GM23338 (cell line): Measurements from ENCODE around the gene ID3. TPM values are rescaled to one million over a fixed set of nuclear protein-coding genes. Genes with fewer than 3 reads are reported as not detected.

Source experiments
- ATAC-seq: fragments of 200-7000 bp; cut with Tn5 transposase; 3 replicates; pipeline ENCODE4 v1.9.1; 2020
- DNase-seq: peaks from one replicate; pipeline ENCODE4 v3.0.0-alpha.2; 2015; ENCODE audit warnings: low spot score
- H2AFZ ChIP-seq: fragments of 200-600 bp; sonication (generic); 2 replicates; pipeline ENCODE4 v1.8.0; 2016; ENCODE audit warnings: antibody characterized with exemption, mild to moderate bottlenecking, moderate library complexity
- H3F3A ChIP-seq: fragments of 200-600 bp; sonication (generic); replicated peaks from 2 replicates; pipeline ENCODE4 v1.8.0; 2017; ENCODE audit warnings: antibody characterized with exemption, mixed run types, low read depth
- H3K27ac ChIP-seq: fragments of 200-600 bp; sonication (generic); 2 replicates; pipeline ENCODE4 v1.6.1; 2016; ENCODE audit warnings: low read depth
- H3K27me3 ChIP-seq: fragments of 200-600 bp; sonication (generic); 2 replicates; pipeline ENCODE4 v1.8.0; 2016; ENCODE audit warnings: mild to moderate bottlenecking, mixed run types, moderate library complexity; ENCODE audit not compliant: insufficient read depth
- H3K36me3 ChIP-seq: fragments of 200-600 bp; sonication (generic); 2 replicates; pipeline ENCODE4 v1.8.0; 2016; ENCODE audit warnings: mild to moderate bottlenecking; ENCODE audit not compliant: insufficient read depth
- H3K4me1 ChIP-seq: fragments of 200-600 bp; sonication (generic); 2 replicates; pipeline ENCODE4 v1.8.0; 2016; ENCODE audit warnings: mild to moderate bottlenecking, moderate library complexity; ENCODE audit not compliant: insufficient read depth
- H3K4me2 ChIP-seq: fragments of 200-600 bp; sonication (generic); 2 replicates; pipeline ENCODE4 v1.7.1; 2017; ENCODE audit warnings: mixed run types
- H3K4me3 ChIP-seq: fragments of 200-600 bp; sonication (generic); 2 replicates; pipeline ENCODE4 v1.6.1; 2016; ENCODE audit warnings: mixed run types
- H3K79me2 ChIP-seq: fragments of 200-600 bp; sonication (generic); replicated peaks from 2 replicates; pipeline ENCODE4 v1.8.0; 2017; ENCODE audit warnings: mild to moderate bottlenecking; ENCODE audit not compliant: insufficient read depth
- H3K9me2 ChIP-seq: fragments of 200-600 bp; sonication (generic); 2 replicates; pipeline ENCODE4 v1.8.0; 2017; ENCODE audit not compliant: insufficient read depth
- H4K20me1 ChIP-seq: fragments of 200-600 bp; sonication (generic); replicated peaks from 2 replicates; pipeline ENCODE4 v1.8.0; 2017; ENCODE audit warnings: mild to moderate bottlenecking; ENCODE audit not compliant: insufficient read depth
- H3K27ac Mint-ChIP-seq: 2 replicates; pipeline ENCODE4 v1.8.0; 2020; ENCODE audit warnings: inconsistent platforms, mild to moderate bottlenecking, moderate library complexity, mixed read lengths
- H3K27me3 Mint-ChIP-seq: 3 replicates; pipeline ENCODE4 v1.8.0; 2022; ENCODE audit warnings: low read depth, mild to moderate bottlenecking, moderate library complexity, mixed read lengths, inconsistent platforms; ENCODE audit not compliant: insufficient read depth, poor library complexity
- H3K36me3 Mint-ChIP-seq: 3 replicates; pipeline ENCODE4 v1.8.0; 2021; ENCODE audit warnings: low read depth, mild to moderate bottlenecking, inconsistent platforms, moderate library complexity, mixed read lengths
- H3K4me1 Mint-ChIP-seq: 3 replicates; pipeline ENCODE4 v1.8.0; 2020; ENCODE audit warnings: mild to moderate bottlenecking, inconsistent platforms, mixed read lengths
- H3K4me3 Mint-ChIP-seq: 3 replicates; pipeline ENCODE4 v1.8.0; 2021; ENCODE audit warnings: moderate library complexity, mild to moderate bottlenecking, inconsistent platforms, mixed read lengths
- H3K9me3 Mint-ChIP-seq: 3 replicates; pipeline ENCODE4 v1.8.0; 2020; ENCODE audit warnings: moderate library complexity, mild to moderate bottlenecking, inconsistent platforms, mixed read lengths
- CREB1 ChIP-seq: fragments of 250-450 bp; sonication (Bioruptor Pico); IDR thresholded peaks from 2 replicates; pipeline ENCODE4 v1.5.0; 2020; ENCODE audit warnings: low read depth, mild to moderate bottlenecking, moderate library complexity
- EZH2 ChIP-seq: fragments of 200-600 bp; sonication (generic); IDR thresholded peaks from one replicate; pipeline ENCODE4 v1.8.0; 2017; ENCODE audit warnings: antibody characterized with exemption, mild to moderate bottlenecking, low read depth; ENCODE audit not compliant: unreplicated experiment
- EZH2phosphoT487 ChIP-seq: fragments of 200-600 bp; sonication (generic); IDR thresholded peaks from one replicate; pipeline ENCODE4 v1.8.1; 2018; ENCODE audit warnings: antibody characterized with exemption; ENCODE audit not compliant: unreplicated experiment
- POLR2AphosphoS5 ChIP-seq: IDR thresholded peaks from 2 replicates; pipeline ENCODE4 v1.6.1; 2016; ENCODE audit warnings: antibody characterized with exemption, low read depth
- STAT1 ChIP-seq: IDR thresholded peaks from one replicate; pipeline ENCODE4 v1.6.1; 2016; ENCODE audit warnings: antibody characterized with exemption; ENCODE audit not compliant: unreplicated experiment
- ZNF114 ChIP-seq: fragments of 250-450 bp; sonication (Bioruptor Pico); IDR thresholded peaks from 2 replicates; pipeline ENCODE4 v1.5.0; 2020; ENCODE audit warnings: mild to moderate bottlenecking, moderate library complexity
- ZNF331 ChIP-seq: fragments of 250-450 bp; sonication (Bioruptor Pico); IDR thresholded peaks from 2 replicates; pipeline ENCODE4 v1.5.0; 2020; ENCODE audit warnings: low read depth, mild to moderate bottlenecking, moderate library complexity
- polyA plus RNA-seq: library from polyadenylated mRNA; unstranded; fragments of >200 nt; fragmentation: Nextera tagmentation; extraction: Ambion mirVana; gene quantifications from 2 replicates; pipeline ENCODE4 v1.2.1, GENCODE V29; 2016
- total RNA-seq: library from RNA; depleted of rRNA; stranded (reverse); fragments of >200 nt; shearing (Covaris generic); gene quantifications from 2 replicates; pipeline ENCODE4 v1.2.3, GENCODE V29; 2014
- TF ChIP-seq, protein P1 (sequence below), 2 experiments: fragments of 200-600 bp in 1 of 2; sonication (generic) in 1 of 2; conservative IDR thresholded peaks; 2 replicates each; pipeline versions ENCODE4 v1.5.1 to v1.6.1; 2016 to 2017; ENCODE audit warnings: antibody characterized with exemption in 2 of 2, low read depth in 2 of 2, mild to moderate bottlenecking in 2 of 2, moderate library complexity in 1 of 2
- TF ChIP-seq, protein P2 (sequence below): IDR thresholded peaks from one replicate; pipeline ENCODE4 v1.6.1; 2018; ENCODE audit warnings: antibody characterized with exemption; ENCODE audit not compliant: unreplicated experiment
- TF ChIP-seq, protein P3 (sequence below): fragments of 250-450 bp; sonication (Bioruptor Pico); IDR thresholded peaks from 2 replicates; pipeline ENCODE4 v1.5.0; 2020; ENCODE audit warnings: mild to moderate bottlenecking, moderate library complexity

The ID3 gene
- total and polyA plus RNA-seq, 2 experiments from 2014 or later = 164 to 345 TPM

DNA sequence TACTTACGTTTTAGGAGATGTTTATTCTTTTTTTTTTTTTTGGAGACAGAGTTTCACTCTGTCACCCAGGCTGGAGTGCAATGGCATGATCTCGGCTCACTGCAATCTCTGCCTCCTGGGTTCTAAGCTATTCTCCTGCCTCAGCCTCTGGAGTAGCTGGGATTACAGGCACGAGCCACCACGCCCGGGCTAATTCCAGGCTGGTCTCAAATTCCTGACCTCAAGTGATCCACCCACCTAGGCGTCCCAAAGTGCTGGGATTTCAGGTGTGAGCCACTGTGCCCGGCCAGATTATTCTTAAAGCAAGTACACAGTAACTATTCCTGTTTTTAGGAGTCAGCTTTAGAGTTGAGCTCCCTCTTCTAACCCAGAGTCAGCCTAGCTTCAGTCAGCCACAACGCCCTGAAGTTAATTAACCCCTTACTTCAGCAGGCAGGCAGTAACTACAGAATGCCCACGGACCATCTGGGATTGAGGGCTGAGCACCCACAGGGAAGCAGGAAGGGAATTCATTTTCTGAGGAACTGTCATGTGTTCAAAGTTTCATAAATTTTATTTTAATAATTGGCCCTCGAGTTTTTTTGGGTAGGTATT lies 5.3 kb upstream of the ID3 start (continued):
- TF ChIP-seq, protein P1, sequence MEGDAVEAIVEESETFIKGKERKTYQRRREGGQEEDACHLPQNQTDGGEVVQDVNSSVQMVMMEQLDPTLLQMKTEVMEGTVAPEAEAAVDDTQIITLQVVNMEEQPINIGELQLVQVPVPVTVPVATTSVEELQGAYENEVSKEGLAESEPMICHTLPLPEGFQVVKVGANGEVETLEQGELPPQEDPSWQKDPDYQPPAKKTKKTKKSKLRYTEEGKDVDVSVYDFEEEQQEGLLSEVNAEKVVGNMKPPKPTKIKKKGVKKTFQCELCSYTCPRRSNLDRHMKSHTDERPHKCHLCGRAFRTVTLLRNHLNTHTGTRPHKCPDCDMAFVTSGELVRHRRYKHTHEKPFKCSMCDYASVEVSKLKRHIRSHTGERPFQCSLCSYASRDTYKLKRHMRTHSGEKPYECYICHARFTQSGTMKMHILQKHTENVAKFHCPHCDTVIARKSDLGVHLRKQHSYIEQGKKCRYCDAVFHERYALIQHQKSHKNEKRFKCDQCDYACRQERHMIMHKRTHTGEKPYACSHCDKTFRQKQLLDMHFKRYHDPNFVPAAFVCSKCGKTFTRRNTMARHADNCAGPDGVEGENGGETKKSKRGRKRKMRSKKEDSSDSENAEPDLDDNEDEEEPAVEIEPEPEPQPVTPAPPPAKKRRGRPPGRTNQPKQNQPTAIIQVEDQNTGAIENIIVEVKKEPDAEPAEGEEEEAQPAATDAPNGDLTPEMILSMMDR (conservative IDR thresholded peaks at IDR 0.05; ENCODE audit: low read depth in 2 of 2) = no peak

DNA sequence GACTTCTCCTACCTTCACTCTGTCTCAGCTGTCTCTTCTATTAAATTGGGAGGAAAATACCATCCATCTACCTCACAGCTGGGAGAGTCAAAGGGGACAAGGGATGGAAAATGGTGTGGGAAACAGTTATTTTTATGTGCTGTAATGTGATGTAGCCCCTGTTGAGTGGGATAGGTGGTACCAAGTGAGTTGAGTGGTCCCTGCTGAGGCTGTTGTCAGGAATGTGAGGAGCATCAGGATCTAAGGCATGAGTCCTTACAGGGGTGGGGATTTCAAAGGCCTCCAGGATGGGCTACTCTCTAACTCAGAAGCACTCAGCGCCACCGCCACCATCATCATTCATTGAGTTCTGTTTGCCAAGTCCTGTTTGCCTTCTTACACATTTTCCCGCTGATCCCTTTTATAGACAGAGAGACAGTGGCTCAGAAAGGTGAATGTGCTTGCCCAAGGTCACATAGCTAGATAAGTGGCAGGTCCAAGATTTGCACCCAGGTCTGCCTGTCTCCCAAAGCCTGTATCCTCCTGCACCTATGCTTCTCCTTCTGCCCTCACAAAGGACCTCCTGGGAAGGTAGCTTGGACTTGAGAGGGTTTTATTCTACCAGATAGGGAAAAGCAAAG lies 4.6 kb upstream of the ID3 start:
- H3K27ac ChIP-seq = no peak overlapping the region
- ATAC-seq (no peak), DNase-seq (no peak)
- no peak overlapping the region for H2AFZ ChIP-seq
- no peak overlapping the region for H3K4me3 ChIP-seq
- no peaks in the 10 kb centered on the region for H3K9me2 ChIP-seq
- Mint-ChIP-seq H3K4me3 (no peak overlapping the region), H3K27ac (no peak overlapping the region; the same call in 1 of the 2 replicates), H3K9me3 (no peaks in the 10 kb centered on the region; the same call in 2 of the 3 replicates), H3K36me3 (no peaks in the 10 kb centered on the region; the same call in 1 of the 3 replicates), H3K27me3 (peaks cover 23% of the 10 kb centered on the region), H3K4me1 (peaks cover 60% of the 10 kb centered on the region)
- H3K4me2 ChIP-seq = no peak overlapping the region
- H4K20me1 ChIP-seq = no peaks in the 10 kb centered on the region; the same call in 1 of the 2 replicates
- peaks cover 40% of the 10 kb centered on the region for H3K4me1 ChIP-seq
- H3K79me2 ChIP-seq = peaks cover 2% of the 10 kb centered on the region
- peaks cover 10% of the 10 kb centered on the region for H3F3A ChIP-seq
- no peaks in the 10 kb centered on the region for H3K36me3 ChIP-seq
- peaks cover 25% of the 10 kb centered on the region for H3K27me3 ChIP-seq
- TF ChIP-seq STAT1 (no peak), EZH2phosphoT487 (no peak), EZH2 (no peak), ZNF331 (CRISPR knock-in tag) (no peak), POLR2AphosphoS5 (no peak), CREB1 (CRISPR knock-in tag) (no peak), ZNF114 (CRISPR knock-in tag) (no peak)
- TF ChIP-seq, protein P1 (conservative IDR thresholded peaks at IDR 0.05; ENCODE audit: low read depth in 2 of 2) = no peak
- TF ChIP-seq, protein P2, sequence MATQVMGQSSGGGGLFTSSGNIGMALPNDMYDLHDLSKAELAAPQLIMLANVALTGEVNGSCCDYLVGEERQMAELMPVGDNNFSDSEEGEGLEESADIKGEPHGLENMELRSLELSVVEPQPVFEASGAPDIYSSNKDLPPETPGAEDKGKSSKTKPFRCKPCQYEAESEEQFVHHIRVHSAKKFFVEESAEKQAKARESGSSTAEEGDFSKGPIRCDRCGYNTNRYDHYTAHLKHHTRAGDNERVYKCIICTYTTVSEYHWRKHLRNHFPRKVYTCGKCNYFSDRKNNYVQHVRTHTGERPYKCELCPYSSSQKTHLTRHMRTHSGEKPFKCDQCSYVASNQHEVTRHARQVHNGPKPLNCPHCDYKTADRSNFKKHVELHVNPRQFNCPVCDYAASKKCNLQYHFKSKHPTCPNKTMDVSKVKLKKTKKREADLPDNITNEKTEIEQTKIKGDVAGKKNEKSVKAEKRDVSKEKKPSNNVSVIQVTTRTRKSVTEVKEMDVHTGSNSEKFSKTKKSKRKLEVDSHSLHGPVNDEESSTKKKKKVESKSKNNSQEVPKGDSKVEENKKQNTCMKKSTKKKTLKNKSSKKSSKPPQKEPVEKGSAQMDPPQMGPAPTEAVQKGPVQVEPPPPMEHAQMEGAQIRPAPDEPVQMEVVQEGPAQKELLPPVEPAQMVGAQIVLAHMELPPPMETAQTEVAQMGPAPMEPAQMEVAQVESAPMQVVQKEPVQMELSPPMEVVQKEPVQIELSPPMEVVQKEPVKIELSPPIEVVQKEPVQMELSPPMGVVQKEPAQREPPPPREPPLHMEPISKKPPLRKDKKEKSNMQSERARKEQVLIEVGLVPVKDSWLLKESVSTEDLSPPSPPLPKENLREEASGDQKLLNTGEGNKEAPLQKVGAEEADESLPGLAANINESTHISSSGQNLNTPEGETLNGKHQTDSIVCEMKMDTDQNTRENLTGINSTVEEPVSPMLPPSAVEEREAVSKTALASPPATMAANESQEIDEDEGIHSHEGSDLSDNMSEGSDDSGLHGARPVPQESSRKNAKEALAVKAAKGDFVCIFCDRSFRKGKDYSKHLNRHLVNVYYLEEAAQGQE = no peak
- TF ChIP-seq, protein P3, sequence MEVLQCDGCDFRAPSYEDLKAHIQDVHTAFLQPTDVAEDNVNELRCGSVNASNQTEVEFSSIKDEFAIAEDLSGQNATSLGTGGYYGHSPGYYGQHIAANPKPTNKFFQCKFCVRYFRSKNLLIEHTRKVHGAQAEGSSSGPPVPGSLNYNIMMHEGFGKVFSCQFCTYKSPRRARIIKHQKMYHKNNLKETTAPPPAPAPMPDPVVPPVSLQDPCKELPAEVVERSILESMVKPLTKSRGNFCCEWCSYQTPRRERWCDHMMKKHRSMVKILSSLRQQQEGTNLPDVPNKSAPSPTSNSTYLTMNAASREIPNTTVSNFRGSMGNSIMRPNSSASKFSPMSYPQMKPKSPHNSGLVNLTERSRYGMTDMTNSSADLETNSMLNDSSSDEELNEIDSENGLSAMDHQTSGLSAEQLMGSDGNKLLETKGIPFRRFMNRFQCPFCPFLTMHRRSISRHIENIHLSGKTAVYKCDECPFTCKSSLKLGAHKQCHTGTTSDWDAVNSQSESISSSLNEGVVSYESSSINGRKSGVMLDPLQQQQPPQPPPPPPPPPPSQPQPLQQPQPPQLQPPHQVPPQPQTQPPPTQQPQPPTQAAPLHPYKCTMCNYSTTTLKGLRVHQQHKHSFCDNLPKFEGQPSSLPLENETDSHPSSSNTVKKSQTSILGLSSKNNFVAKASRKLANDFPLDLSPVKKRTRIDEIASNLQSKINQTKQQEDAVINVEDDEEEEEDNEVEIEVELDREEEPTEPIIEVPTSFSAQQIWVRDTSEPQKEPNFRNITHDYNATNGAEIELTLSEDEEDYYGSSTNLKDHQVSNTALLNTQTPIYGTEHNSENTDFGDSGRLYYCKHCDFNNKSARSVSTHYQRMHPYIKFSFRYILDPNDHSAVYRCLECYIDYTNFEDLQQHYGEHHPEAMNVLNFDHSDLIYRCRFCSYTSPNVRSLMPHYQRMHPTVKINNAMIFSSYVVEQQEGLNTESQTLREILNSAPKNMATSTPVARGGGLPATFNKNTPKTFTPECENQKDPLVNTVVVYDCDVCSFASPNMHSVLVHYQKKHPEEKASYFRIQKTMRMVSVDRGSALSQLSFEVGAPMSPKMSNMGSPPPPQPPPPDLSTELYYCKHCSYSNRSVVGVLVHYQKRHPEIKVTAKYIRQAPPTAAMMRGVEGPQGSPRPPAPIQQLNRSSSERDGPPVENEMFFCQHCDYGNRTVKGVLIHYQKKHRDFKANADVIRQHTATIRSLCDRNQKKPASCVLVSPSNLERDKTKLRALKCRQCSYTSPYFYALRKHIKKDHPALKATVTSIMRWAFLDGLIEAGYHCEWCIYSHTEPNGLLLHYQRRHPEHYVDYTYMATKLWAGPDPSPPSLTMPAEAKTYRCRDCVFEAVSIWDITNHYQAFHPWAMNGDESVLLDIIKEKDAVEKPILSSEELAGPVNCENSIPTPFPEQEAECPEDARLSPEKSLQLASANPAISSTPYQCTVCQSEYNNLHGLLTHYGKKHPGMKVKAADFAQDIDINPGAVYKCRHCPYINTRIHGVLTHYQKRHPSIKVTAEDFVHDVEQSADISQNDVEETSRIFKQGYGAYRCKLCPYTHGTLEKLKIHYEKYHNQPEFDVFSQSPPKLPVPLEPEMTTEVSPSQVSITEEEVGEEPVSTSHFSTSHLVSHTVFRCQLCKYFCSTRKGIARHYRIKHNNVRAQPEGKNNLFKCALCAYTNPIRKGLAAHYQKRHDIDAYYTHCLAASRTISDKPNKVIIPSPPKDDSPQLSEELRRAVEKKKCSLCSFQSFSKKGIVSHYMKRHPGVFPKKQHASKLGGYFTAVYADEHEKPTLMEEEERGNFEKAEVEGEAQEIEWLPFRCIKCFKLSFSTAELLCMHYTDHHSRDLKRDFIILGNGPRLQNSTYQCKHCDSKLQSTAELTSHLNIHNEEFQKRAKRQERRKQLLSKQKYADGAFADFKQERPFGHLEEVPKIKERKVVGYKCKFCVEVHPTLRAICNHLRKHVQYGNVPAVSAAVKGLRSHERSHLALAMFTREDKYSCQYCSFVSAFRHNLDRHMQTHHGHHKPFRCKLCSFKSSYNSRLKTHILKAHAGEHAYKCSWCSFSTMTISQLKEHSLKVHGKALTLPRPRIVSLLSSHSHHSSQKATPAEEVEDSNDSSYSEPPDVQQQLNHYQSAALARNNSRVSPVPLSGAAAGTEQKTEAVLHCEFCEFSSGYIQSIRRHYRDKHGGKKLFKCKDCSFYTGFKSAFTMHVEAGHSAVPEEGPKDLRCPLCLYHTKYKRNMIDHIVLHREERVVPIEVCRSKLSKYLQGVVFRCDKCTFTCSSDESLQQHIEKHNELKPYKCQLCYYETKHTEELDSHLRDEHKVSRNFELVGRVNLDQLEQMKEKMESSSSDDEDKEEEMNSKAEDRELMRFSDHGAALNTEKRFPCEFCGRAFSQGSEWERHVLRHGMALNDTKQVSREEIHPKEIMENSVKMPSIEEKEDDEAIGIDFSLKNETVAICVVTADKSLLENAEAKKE = no peak
